Measurements from ENCODE around the gene USP35.

- no peak for TF ChIP-seq POLR2AphosphoS5 (IDR thresholded peaks at IDR 0.05; ENCODE audit: low read depth, low read length)
- TF ChIP-seq SPI1 (IDR thresholded peaks at IDR 0.05; ENCODE audit: low read depth, low read length) = no peak
- no peak for TF ChIP-seq POLR2A (IDR thresholded peaks at IDR 0.05; ENCODE audit: low read depth, low read length)
- no peak for TF ChIP-seq TAF1 (IDR thresholded peaks at IDR 0.05; ENCODE audit: low read depth, low read length)
- TF ChIP-seq PAX5 (IDR thresholded peaks at IDR 0.05; ENCODE audit: insufficient read depth, low read length, severe bottlenecking) = no peak
- TF ChIP-seq POU2F2 (IDR thresholded peaks at IDR 0.05; ENCODE audit: low read depth, low read length) = no peak
Measured at GRCh38 chr11:78216021-78216420, 27.3 kb downstream of the USP35 start.

Measured in GM12891 (cell line).